GM12865 (cell line): Measurements from ENCODE around the gene CACNG7.
"Not testable (repeated sequence)": the region's sequence is repeated elsewhere in the genome, so short reads cannot be mapped to it uniquely, and the experiment has no call there.

Experiments
- DNase-seq: peaks from one replicate; pipeline ENCODE4 v3.0.0; 2010; ENCODE audit warnings: low read depth
- H3K4me3 ChIP-seq: 2 replicates; pipeline ENCODE4 v1.5.1; 2011; ENCODE audit warnings: mild to moderate bottlenecking, low read depth, low read length, control low read depth
- TF ChIP-seq, protein P1 (sequence below): IDR thresholded peaks from 2 replicates; pipeline ENCODE4 v1.5.1; 2011; ENCODE audit warnings: low read length, control low read depth, low read depth, inconsistent platforms; ENCODE audit not compliant: insufficient read depth; ENCODE audit errors: missing control alignments

The CACNG7 gene

DNA sequence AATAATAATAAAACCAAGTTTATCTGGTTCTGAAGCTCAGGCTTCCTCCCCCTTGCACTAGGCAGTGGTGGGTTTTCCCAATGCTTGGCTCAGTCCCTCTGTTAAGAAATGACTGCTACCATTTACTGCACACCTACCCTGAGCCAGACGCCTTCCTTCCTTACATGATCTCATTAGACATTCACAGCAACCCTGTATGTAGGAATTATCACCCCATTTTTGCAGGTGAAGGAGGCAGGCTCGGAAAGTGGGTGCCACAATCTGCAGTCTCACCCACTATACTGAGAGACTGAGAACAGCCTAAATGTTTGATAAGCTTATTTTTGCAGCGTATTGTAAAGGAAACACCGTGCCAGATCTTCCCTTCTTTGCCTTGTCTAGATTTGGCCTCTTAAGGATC, 35.3 kb downstream of the CACNG7 start:
- no peak for DNase-seq

DNA sequence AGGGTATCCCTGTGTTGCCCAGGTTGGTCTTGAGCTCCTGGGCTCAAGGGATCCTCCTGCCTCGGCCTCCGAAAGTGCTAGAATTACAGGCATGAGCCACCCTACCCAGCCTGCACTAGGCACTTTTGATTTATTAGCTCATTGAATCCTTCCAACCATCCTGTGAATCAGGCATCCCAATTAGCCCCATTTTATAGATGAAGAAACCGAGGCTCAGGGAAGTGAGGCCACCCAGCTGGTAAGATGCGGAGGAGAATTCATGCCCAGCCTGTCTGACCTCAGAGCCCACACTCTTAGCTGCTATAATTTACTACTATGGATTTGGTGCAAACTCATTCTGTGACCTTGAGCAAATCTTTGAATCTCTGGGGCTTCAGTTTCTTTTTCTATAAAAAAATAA, 35.9 kb downstream of the CACNG7 start:
- no peak for DNase-seq
- TF ChIP-seq, protein P1, sequence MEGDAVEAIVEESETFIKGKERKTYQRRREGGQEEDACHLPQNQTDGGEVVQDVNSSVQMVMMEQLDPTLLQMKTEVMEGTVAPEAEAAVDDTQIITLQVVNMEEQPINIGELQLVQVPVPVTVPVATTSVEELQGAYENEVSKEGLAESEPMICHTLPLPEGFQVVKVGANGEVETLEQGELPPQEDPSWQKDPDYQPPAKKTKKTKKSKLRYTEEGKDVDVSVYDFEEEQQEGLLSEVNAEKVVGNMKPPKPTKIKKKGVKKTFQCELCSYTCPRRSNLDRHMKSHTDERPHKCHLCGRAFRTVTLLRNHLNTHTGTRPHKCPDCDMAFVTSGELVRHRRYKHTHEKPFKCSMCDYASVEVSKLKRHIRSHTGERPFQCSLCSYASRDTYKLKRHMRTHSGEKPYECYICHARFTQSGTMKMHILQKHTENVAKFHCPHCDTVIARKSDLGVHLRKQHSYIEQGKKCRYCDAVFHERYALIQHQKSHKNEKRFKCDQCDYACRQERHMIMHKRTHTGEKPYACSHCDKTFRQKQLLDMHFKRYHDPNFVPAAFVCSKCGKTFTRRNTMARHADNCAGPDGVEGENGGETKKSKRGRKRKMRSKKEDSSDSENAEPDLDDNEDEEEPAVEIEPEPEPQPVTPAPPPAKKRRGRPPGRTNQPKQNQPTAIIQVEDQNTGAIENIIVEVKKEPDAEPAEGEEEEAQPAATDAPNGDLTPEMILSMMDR, result no peak
- no peak overlapping the region for H3K4me3 ChIP-seq

More for the DNA sequence above, 35.3 kb downstream of the CACNG7 start:
- TF ChIP-seq, protein P1, result no peak
- no peak overlapping the region for H3K4me3 ChIP-seq

DNA sequence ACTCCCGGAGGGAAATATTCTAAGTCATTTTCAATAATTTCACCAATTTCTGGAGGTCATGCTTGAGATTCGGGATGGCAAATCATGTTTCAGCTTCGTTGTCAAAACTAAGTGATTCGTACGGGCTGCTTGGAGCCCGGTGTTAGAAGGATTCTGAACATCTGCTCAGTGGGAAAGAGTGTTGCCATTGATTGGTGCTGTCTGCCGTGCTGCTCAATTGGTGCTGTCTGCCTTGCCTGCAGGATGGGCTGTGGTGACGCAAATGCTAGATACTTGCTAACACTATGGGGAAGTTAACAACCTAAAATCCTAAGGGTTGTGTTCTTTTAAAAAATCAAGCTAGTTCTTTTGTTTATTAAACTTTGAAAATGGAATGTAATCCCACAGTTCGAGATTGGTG, 36.4 kb downstream of the CACNG7 start:
- no peak for DNase-seq
- H3K4me3 ChIP-seq, result no peak overlapping the region
- TF ChIP-seq, protein P1, result no peak

DNA sequence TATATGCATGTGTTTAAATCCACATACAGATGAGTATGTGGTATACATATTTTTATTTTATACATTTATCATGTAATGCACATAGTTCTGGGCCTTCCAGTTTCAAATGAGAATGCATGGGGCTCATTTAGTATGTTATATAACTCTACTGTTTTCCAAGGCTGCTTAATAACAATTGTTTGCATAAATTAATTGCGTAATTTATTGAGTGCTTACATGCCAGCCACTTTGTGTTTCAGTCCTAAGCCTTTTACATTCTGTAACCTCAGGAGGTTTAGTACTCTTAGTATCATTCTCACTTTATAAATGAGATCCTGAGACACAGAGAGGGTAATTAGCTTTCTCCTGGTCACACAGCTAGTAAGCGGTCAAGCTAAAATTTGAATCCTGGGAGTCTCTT, 36.9 kb downstream of the CACNG7 start:
- no peak for DNase-seq
- TF ChIP-seq, protein P1, result no peak
- H3K4me3 ChIP-seq, result no peak overlapping the region

DNA sequence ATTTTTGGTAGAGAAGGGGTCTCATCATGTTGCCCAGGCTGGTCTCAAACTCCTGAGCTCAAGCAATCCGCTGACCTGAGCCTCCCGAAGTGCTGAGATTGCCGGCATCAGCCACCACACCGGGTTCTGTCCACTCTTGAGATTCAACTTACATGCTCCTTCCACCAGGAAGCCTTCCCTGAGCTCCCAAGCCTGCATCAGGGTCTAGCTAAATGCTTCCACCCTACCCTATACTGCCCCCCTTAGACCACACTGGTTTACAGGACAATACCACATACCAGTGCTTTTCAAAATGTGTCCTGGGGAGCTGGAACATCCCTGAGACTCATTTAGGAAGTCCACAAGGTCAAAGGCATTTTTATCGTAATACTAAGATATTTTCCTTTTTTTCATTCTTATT, 38.5 kb downstream of the CACNG7 start:
- no peak overlapping the region for H3K4me3 ChIP-seq
- DNase-seq, result no peak
- TF ChIP-seq, protein P1, result no peak

DNA sequence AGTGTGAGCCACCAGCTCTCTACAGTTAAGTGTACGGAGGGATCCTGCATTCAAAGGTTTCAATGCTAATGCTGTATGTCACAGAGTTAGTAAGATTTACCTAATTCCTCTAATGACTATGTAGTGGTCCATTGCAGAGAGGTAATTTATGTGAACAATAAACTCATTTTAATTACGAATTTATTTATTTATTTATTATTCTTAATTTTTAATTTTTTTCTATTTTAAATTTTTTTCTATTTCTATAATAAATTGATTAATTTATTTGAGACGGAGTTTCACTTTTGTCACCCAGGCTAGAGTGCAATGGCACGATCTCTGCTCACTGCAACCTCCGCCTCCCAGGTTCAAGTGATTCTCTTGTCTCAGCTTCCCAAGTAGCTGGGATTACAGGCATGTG, 39.5 kb downstream of the CACNG7 start:
- not testable (repeated sequence) for DNase-seq

DNA sequence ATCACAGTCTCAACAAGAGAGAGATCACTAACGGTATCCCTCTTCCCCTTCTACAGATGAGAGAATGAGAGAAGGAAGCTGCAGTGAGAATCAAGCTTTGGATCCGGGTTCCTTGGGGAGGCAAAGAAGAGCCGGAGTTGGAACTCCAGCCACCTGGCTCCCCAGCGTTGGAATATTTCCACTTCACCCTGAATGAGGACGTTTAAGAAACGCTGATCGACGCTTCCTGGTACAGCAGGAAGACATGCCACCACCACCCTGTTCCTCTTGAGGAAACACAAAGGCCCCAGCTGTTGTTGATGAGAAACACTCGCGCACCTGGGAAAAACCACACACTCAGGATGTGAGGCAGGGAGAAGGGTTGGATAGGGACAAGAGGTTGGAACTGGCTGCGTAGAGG, 42.4 kb downstream of the CACNG7 start:
- H3K4me3 ChIP-seq, result no peak overlapping the region
- DNase-seq, result no peak
- TF ChIP-seq, protein P1, result no peak

More for the DNA sequence above, 39.5 kb downstream of the CACNG7 start:
- not testable (repeated sequence) for H3K4me3 ChIP-seq
